C4-2B (cell line): ENCODE data around the gene RAB12.

Experiments
- CTCF ChIP-seq: fragments of 450-650 bp; conservative IDR thresholded peaks from 2 replicates; pipeline ENCODE4 v1.5.1; 2017; ENCODE audit warnings: mild to moderate bottlenecking
- ZFX ChIP-seq: fragments of 450-650 bp; IDR thresholded peaks from 2 replicates; pipeline ENCODE4 v1.6.1; 2017

- TF ChIP-seq CTCF = no peak
- TF ChIP-seq ZFX = peak; percentile 78
These were observed 622 bp downstream of the RAB12 start for GRCh38 chr18:8609659-8610458.
